ENCODE results near the gene ARSB. TPM values are rescaled to one million over a fixed set of nuclear protein-coding genes. Genes with fewer than 3 reads are reported as not detected.

ARSB gene
- total and polyA plus RNA-seq, 9 of the 15 experiments (the other 6 are each of a cell fraction or from before 2014, with no cell fraction given) = 0.52 to 4.6 (median 2.4) TPM

DNA sequence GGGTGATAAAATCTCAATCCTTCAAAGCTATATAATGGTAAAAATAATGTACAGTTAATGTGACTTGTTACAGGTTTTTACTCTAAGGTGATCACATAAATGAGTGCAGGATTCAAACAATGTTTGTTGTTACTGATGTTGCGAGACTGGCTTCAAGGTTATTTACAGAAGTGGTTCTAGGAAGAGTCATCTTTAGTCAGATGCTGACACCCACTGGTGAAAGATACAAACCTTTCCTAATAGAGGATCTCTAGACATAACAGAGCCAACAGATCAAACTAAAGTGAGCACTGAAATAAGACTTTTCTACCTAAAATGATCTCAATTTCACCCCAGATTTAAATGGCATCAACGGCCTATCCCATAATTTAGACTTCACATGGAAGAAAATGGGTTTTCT, 20.2 kb downstream of the ARSB start:
- H3K27me3 ChIP-seq (ENCODE audit: control insufficient read depth in 2 of 2, insufficient read depth in 2 of 2, low read length in 2 of 2) = no peaks in the 10 kb centered on the region
- ChIA-PET POLR2A (interaction anchor here (0.7 kb wide), 1 partner anchor 1340 kb away, joined by 4 read pairs; no protein-coding TSS in a partner anchor), CTCF (ENCODE audit: low intra/inter-chr PET ratio) (interaction anchor here (0.6 to 1.8 kb wide), 8 partner anchors 65 to 1405 kb away, joined by 3 to 18 read pairs (median 4); no protein-coding TSS in a partner anchor)
- H3K9ac ChIP-seq (ENCODE audit: insufficient read depth in 1 of 2, low read depth in 2 of 2, low read length in 2 of 2) = no peak overlapping the region
- H4K20me1 ChIP-seq (replicated peaks; ENCODE audit: control insufficient read depth, insufficient read depth, low read length) = no peaks in the 10 kb centered on the region
- no peaks in the 10 kb centered on the region for H3K4me1 ChIP-seq (replicated peaks in 1 of 2; ENCODE audit: control insufficient read depth in 2 of 2, insufficient read depth in 2 of 2, low read length in 2 of 2)
- H3K4me3 ChIP-seq = no peak overlapping the region
- no peak overlapping the region for H2AFZ ChIP-seq (ENCODE audit: low read depth, low read length)
- no peaks in the 10 kb centered on the region for H3K9me3 ChIP-seq (replicated peaks; ENCODE audit: control insufficient read depth, insufficient read depth, low read depth, low read length)
- in situ Hi-C loops (cut with MboI) = loop anchor here (10.0 kb wide), 1 partner anchor 430 kb away; no protein-coding TSS in a partner anchor
- H3K36me3 ChIP-seq (ENCODE audit: control insufficient read depth, insufficient read depth, low read length) = no peaks in the 10 kb centered on the region
- WGBS (ENCODE audit: insufficient coverage, low coverage, missing lambda C conversion rate) = 38% methylated on average over 2 of the region's 2 CpGs
- intact Hi-C loops (cut with micrococcal nuclease) = loop anchor here (2.0 to 10.0 kb wide), 5 partner anchors 64 to 640 kb away; no protein-coding TSS in a partner anchor
- no TSS peak for BruUV-seq (replicated peaks)
- FAIRE-seq (peak; percentile 52), ATAC-seq (peak; percentile 74), DNase-seq (ENCODE audit: extremely low read depth in 1 of 4, low spot score in 3 of 4) (peak in 1 of 4 experiments; percentile 47)
- H3K9me1 ChIP-seq (ENCODE audit: control insufficient read depth, insufficient read depth, low read length) = no peaks in the 10 kb centered on the region
- no peak overlapping the region for H3K4me2 ChIP-seq (ENCODE audit: insufficient read depth, low read length)
- H3K79me2 ChIP-seq (ENCODE audit: control insufficient read depth, insufficient read depth, low read length) = no peaks in the 10 kb centered on the region
- H3K27ac ChIP-seq (ENCODE audit: extremely low read depth, low read depth, low read length) = no peak overlapping the region
- no peak for TF ChIP-seq RBBP5 (IDR thresholded peaks at IDR 0.05; ENCODE audit: borderline replicate concordance, insufficient read depth, low read length, poor library complexity, severe bottlenecking)
- TF ChIP-seq SMC3 (conservative IDR thresholded peaks at IDR 0.05; ENCODE audit: insufficient read depth, low read depth, low read length) = 0 out of 2 replicates have a peak, but pooled peaks have one; percentile 21
- TF ChIP-seq FOXA3 (CRISPR knock-in tag; conservative IDR thresholded peaks at IDR 0.05 in 1 of 2, IDR thresholded peaks at IDR 0.05 in 1 of 2) = peak in 1 of 2 experiments; percentile 64; a peak in 2 of 4 replicates
- TF ChIP-seq SPI1 (IDR thresholded peaks at IDR 0.05; ENCODE audit: borderline replicate concordance, low read depth, low read length) = peak; percentile 5; the same call in 1 of the 2 replicates
- TF ChIP-seq, protein P1, sequence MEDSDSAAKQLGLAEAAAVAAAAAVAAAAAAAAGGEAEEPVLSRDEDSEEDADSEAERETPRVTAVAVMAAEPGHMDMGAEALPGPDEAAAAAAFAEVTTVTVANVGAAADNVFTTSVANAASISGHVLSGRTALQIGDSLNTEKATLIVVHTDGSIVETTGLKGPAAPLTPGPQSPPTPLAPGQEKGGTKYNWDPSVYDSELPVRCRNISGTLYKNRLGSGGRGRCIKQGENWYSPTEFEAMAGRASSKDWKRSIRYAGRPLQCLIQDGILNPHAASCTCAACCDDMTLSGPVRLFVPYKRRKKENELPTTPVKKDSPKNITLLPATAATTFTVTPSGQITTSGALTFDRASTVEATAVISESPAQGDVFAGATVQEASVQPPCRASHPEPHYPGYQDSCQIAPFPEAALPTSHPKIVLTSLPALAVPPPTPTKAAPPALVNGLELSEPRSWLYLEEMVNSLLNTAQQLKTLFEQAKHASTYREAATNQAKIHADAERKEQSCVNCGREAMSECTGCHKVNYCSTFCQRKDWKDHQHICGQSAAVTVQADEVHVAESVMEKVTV (CRISPR knock-in tag; IDR thresholded peaks at IDR 0.05) = peak; percentile 83
- TF ChIP-seq, protein P2, sequence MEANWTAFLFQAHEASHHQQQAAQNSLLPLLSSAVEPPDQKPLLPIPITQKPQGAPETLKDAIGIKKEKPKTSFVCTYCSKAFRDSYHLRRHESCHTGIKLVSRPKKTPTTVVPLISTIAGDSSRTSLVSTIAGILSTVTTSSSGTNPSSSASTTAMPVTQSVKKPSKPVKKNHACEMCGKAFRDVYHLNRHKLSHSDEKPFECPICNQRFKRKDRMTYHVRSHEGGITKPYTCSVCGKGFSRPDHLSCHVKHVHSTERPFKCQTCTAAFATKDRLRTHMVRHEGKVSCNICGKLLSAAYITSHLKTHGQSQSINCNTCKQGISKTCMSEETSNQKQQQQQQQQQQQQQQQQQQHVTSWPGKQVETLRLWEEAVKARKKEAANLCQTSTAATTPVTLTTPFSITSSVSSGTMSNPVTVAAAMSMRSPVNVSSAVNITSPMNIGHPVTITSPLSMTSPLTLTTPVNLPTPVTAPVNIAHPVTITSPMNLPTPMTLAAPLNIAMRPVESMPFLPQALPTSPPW (CRISPR knock-in tag; IDR thresholded peaks at IDR 0.05) = peak; percentile 16; the same call in 1 of the 2 replicates
- TF ChIP-seq JUND (IDR thresholded peaks at IDR 0.05; ENCODE audit: borderline replicate concordance, low read depth, low read length) = no peak
- 0 out of 3 replicates have a peak, but pooled peaks have one; percentile 12 for TF ChIP-seq JUND (tag; IDR thresholded peaks at IDR 0.05; ENCODE audit: borderline replicate concordance, low read depth, low read length)
- TF ChIP-seq DIDO1 (tag; IDR thresholded peaks at IDR 0.05; ENCODE audit: low read depth) = no peak

All from K562 (cell line).